HepG2 (cell line): ENCODE data around the gene MTCH2. TPM values are rescaled to one million over a fixed set of nuclear protein-coding genes. Genes with fewer than 3 reads are reported as not detected.

Experiments used
- ATAC-seq: fragments of 200-7000 bp; cut with Tn5 transposase; 3 replicates; pipeline ENCODE4 v1.9.1; 2020; ENCODE audit warnings: mild to moderate bottlenecking, moderate library complexity
- BruUV-seq: library from RNA; stranded (reverse); fragments of 400-500 nt; replicated peaks from 2 replicates; lab custom pipeline; 2021; lab: Mats Ljungman, UMichigan
- CTCF ChIA-PET: fragments of 300-600 bp; formaldehyde crosslinking; extraction: SDS; loops from one replicate; lab custom pipeline; 2021; ENCODE audit warnings: low total read pairs, inconsistent platforms, low intra/inter-chr PET ratio; lab: Yijun Ruan, JAX
- POLR2A ChIA-PET: fragments of 350-600 bp; sonication (Branson Sonifier 250); formaldehyde crosslinking; loops from one replicate; lab custom pipeline; 2020; ENCODE audit warnings: antibody characterized with exemption, inconsistent platforms; lab: Yijun Ruan, JAX
- DNase-seq: peaks from one replicate; pipeline ENCODE4 v3.0.0-alpha.2; 2015; ENCODE audit warnings: low spot score
- FAIRE-seq: peaks from 3 replicates; lab custom pipeline; 2011; peaks lifted over from hg19 to GRCh38; lab: Jason Lieb, UNC
- H2AFZ ChIP-seq: one replicate; pipeline ENCODE4 v1.6.1; 2011; ENCODE audit warnings: low read length, inconsistent platforms
- H3K27ac ChIP-seq: fragments of 300-600 bp; 3 replicates; pipeline ENCODE4 v1.8.0; 2011; ENCODE audit warnings: mixed run types, mild to moderate bottlenecking, mixed read lengths, low read length, inconsistent platforms; ENCODE audit not compliant: insufficient read depth; ENCODE audit errors: extremely low read length
- H3K27me3 ChIP-seq, 2 experiments: fragments of 200-600 bp in 1 of 2; 2 replicates in 1 of 2; 3 replicates in 1 of 2; pipeline versions ENCODE4 v1.6.0 to v1.8.0; 2011; ENCODE audit warnings: low read length in 2 of 2, mild to moderate bottlenecking in 2 of 2, moderate library complexity in 2 of 2, inconsistent platforms in 1 of 2; ENCODE audit not compliant: insufficient read depth in 2 of 2, control insufficient read depth in 1 of 2
- H3K36me3 ChIP-seq, 2 experiments: fragments of 200-600 bp in 1 of 2; replicated peaks in 1 of 2; 2 replicates in 1 of 2; 3 replicates in 1 of 2; pipeline versions ENCODE4 v1.5.1 to v1.8.0; 2011; ENCODE audit warnings: low read length in 2 of 2, inconsistent platforms in 1 of 2; ENCODE audit not compliant: insufficient read depth in 2 of 2, control insufficient read depth in 1 of 2
- H3K4me1 ChIP-seq: 2 replicates; pipeline ENCODE4 v1.5.1; 2012; ENCODE audit warnings: low read length, inconsistent platforms; ENCODE audit not compliant: insufficient read depth
- H3K4me2 ChIP-seq: 2 replicates; pipeline ENCODE4 v1.6.0; 2011; ENCODE audit warnings: low read depth, low read length, inconsistent platforms
- H3K4me3 ChIP-seq, 3 experiments: fragments of 200-600 bp in 1 of 3; sonication (generic), shearing (Covaris generic) in 1 of 3; replicated peaks in 1 of 3; 2 replicates each; pipeline ENCODE4 v1.5.1; 2011 to 2016; ENCODE audit warnings: low read length in 3 of 3, inconsistent platforms in 2 of 3, low read depth in 2 of 3, mild to moderate bottlenecking in 2 of 3, control low read depth in 1 of 3, mixed read lengths in 1 of 3; ENCODE audit not compliant: insufficient read depth in 1 of 3
- H3K79me2 ChIP-seq: one replicate; pipeline ENCODE4 v1.6.1; 2011; ENCODE audit warnings: low read length, inconsistent platforms; ENCODE audit not compliant: insufficient read depth
- H3K9ac ChIP-seq: 2 replicates; pipeline ENCODE4 v1.6.0; 2011; ENCODE audit warnings: mild to moderate bottlenecking, low read depth, low read length, inconsistent platforms; ENCODE audit not compliant: insufficient read depth
- H3K9me3 ChIP-seq: 2 replicates; pipeline ENCODE4 v1.5.1; 2012; ENCODE audit warnings: mild to moderate bottlenecking, low read length
- H4K20me1 ChIP-seq: 2 replicates; pipeline ENCODE4 v1.6.0; 2011; ENCODE audit warnings: inconsistent platforms, mild to moderate bottlenecking, low read length, moderate library complexity; ENCODE audit not compliant: insufficient read depth
- CTCF ChIP-seq: sonication (generic); formaldehyde crosslinking; IDR thresholded peaks from 2 replicates; pipeline ENCODE4 v1.5.0; 2020; ENCODE audit warnings: mild to moderate bottlenecking, missing genetic modification reagents, moderate library complexity
- GATAD1 ChIP-seq: IDR thresholded peaks from 2 replicates; pipeline ENCODE4 v1.6.1; 2016; ENCODE audit warnings: missing genetic modification reagents, missing compliant biosample characterization
- HOMEZ ChIP-seq: IDR thresholded peaks from 2 replicates; pipeline ENCODE4 v1.6.1; 2016; ENCODE audit warnings: low read depth
- MIXL1 ChIP-seq: IDR thresholded peaks from 2 replicates; pipeline ENCODE4 v1.6.1; 2016
- NFATC3 ChIP-seq: sonication (generic); formaldehyde crosslinking; IDR thresholded peaks from 2 replicates; pipeline ENCODE4 v1.5.1; 2020; ENCODE audit warnings: mild to moderate bottlenecking, missing genetic modification reagents
- PBX3 ChIP-seq: sonication (generic); formaldehyde crosslinking; IDR thresholded peaks from 2 replicates; pipeline ENCODE4 v1.8.1; 2023; ENCODE audit warnings: missing genetic modification reagents, inconsistent platforms, borderline replicate concordance
- RFXANK ChIP-seq: IDR thresholded peaks from 2 replicates; pipeline ENCODE4 v1.6.1; 2016
- ZNF574 ChIP-seq: sonication (generic); formaldehyde crosslinking; IDR thresholded peaks from 2 replicates; pipeline ENCODE4 v1.4.0; 2020; ENCODE audit warnings: missing genetic modification reagents
- WGBS: methylation state at CpG from one replicate; pipeline ENCODE4 v1.1.6; 2017; ENCODE audit warnings: low lambda C conversion rate; 5-methylcytosine and 5-hydroxymethylcytosine counted together
- in situ Hi-C: cut with HindIII; loops from 2 replicates; pipeline ENCODE4 v1.10.0; 2017; ENCODE audit warnings: low pct_unique_long_range_greater_than_20kb; ENCODE audit not compliant: extremely low pct_ligation_motif_present
- intact Hi-C: fragments of 100-400 bp; cut with micrococcal nuclease; formaldehyde crosslinking; loops from one replicate; pipeline ENCODE4 v1.10.0; 2022; ENCODE audit not compliant: unreplicated experiment
- polyA plus RNA-seq, 8 experiments: library from polyadenylated mRNA; depleted of rRNA in 3 of 8; stranded (reverse) in 7 of 8; unstranded in 1 of 8; fragments of >200 nt; fragmentation: Illumina TruSeq in 4 of 8; extraction: Trizol in 4 of 8; gene quantifications; 2 replicates each; pipeline versions ENCODE4 v1.2.1 to v1.2.3, GENCODE V29; 2011 to 2016; ENCODE audit warnings: low read depth in 4 of 8, missing spikeins in 1 of 8, mixed read lengths in 1 of 8; ENCODE audit not compliant: insufficient read depth in 1 of 8
- total RNA-seq, 5 experiments: library from RNA; depleted of rRNA; stranded (reverse); fragments of >200 nt; fragmentation: Illumina TruSeq; extraction: Trizol; gene quantifications; 2 replicates each; pipeline ENCODE4 v1.2.3, GENCODE V29; 2016; ENCODE audit warnings: low read depth in 1 of 5
- TF ChIP-seq, protein P1 (sequence below): IDR thresholded peaks from 2 replicates; pipeline ENCODE4 v1.6.1; 2012; ENCODE audit warnings: low read length, improper control_type of control experiment
- TF ChIP-seq, protein P2 (sequence below), 2 experiments: IDR thresholded peaks; 2 replicates each; pipeline ENCODE4 v1.6.1; 2011 to 2012; ENCODE audit warnings: low read length in 2 of 2, borderline replicate concordance in 1 of 2, low read depth in 1 of 2, mild to moderate bottlenecking in 1 of 2, moderate library complexity in 1 of 2

MTCH2 gene
- total and polyA plus RNA-seq, 2 of the 13 experiments (the other 11 are each of a cell fraction or from before 2014, with no cell fraction given), result 112 to 272 TPM

DNA sequence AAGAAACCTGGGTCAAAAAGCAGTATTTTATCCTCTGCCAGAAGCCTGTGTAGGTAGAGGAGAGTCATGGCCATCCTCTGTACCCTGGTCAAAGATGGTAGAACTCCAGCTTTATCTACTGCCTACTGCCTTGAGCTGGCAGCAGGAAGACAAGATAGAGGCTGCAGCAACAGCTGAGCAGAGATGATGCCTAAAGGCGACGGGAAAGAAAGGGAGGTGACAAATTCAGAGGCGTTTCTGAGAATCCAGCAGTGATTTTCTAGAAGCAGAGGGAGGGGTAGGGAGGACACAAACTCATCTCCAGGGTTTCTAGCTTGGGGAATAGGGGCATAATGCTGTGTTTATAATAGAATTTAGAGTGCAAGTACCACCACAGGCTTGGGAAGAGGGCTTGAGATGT is 32.7 kb downstream of the MTCH2 start:
- no peaks in the 10 kb centered on the region for H3K36me3 ChIP-seq
- ChIA-PET CTCF (no interaction called here), POLR2A (no interaction called here)
- no peak for FAIRE-seq
- no peak for DNase-seq
- H3K9me3 ChIP-seq, result no peaks in the 10 kb centered on the region
- H2AFZ ChIP-seq, result no peak overlapping the region
- H4K20me1 ChIP-seq, result no peaks in the 10 kb centered on the region
- in situ Hi-C loops, result no loop called here
- no peak overlapping the region for H3K4me3 ChIP-seq
- H3K4me2 ChIP-seq, result no peak overlapping the region
- no peaks in the 10 kb centered on the region for H3K4me1 ChIP-seq
- BruUV-seq, result no TSS peak
- intact Hi-C loops, result loop anchor here (5.0 kb wide), 1 partner anchor 252 kb away; no protein-coding TSS in a partner anchor
- ATAC-seq, result no peak
- 95% methylated on average over 3 of the region's 3 CpGs for WGBS
- H3K9ac ChIP-seq, result no peak overlapping the region
- no peak overlapping the region for H3K27ac ChIP-seq
- no peaks in the 10 kb centered on the region for H3K27me3 ChIP-seq
- no peaks in the 10 kb centered on the region for H3K79me2 ChIP-seq
- TF ChIP-seq, protein P1, sequence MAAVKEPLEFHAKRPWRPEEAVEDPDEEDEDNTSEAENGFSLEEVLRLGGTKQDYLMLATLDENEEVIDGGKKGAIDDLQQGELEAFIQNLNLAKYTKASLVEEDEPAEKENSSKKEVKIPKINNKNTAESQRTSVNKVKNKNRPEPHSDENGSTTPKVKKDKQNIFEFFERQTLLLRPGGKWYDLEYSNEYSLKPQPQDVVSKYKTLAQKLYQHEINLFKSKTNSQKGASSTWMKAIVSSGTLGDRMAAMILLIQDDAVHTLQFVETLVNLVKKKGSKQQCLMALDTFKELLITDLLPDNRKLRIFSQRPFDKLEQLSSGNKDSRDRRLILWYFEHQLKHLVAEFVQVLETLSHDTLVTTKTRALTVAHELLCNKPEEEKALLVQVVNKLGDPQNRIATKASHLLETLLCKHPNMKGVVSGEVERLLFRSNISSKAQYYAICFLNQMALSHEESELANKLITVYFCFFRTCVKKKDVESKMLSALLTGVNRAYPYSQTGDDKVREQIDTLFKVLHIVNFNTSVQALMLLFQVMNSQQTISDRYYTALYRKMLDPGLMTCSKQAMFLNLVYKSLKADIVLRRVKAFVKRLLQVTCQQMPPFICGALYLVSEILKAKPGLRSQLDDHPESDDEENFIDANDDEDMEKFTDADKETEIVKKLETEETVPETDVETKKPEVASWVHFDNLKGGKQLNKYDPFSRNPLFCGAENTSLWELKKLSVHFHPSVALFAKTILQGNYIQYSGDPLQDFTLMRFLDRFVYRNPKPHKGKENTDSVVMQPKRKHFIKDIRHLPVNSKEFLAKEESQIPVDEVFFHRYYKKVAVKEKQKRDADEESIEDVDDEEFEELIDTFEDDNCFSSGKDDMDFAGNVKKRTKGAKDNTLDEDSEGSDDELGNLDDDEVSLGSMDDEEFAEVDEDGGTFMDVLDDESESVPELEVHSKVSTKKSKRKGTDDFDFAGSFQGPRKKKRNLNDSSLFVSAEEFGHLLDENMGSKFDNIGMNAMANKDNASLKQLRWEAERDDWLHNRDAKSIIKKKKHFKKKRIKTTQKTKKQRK, result no peak
- no peak for TF ChIP-seq NFATC3
- no peak for TF ChIP-seq CTCF (CRISPR knock-in tag)
- TF ChIP-seq RFXANK, result no peak
- TF ChIP-seq HOMEZ, result no peak
- no peak for TF ChIP-seq MIXL1
- TF ChIP-seq ZNF574 (CRISPR knock-in tag), result no peak
- TF ChIP-seq, protein P2, sequence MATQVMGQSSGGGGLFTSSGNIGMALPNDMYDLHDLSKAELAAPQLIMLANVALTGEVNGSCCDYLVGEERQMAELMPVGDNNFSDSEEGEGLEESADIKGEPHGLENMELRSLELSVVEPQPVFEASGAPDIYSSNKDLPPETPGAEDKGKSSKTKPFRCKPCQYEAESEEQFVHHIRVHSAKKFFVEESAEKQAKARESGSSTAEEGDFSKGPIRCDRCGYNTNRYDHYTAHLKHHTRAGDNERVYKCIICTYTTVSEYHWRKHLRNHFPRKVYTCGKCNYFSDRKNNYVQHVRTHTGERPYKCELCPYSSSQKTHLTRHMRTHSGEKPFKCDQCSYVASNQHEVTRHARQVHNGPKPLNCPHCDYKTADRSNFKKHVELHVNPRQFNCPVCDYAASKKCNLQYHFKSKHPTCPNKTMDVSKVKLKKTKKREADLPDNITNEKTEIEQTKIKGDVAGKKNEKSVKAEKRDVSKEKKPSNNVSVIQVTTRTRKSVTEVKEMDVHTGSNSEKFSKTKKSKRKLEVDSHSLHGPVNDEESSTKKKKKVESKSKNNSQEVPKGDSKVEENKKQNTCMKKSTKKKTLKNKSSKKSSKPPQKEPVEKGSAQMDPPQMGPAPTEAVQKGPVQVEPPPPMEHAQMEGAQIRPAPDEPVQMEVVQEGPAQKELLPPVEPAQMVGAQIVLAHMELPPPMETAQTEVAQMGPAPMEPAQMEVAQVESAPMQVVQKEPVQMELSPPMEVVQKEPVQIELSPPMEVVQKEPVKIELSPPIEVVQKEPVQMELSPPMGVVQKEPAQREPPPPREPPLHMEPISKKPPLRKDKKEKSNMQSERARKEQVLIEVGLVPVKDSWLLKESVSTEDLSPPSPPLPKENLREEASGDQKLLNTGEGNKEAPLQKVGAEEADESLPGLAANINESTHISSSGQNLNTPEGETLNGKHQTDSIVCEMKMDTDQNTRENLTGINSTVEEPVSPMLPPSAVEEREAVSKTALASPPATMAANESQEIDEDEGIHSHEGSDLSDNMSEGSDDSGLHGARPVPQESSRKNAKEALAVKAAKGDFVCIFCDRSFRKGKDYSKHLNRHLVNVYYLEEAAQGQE (IDR thresholded peaks at IDR 0.05; ENCODE audit: borderline replicate concordance in 1 of 2, low read depth in 1 of 2, low read length in 2 of 2), result no peak
- TF ChIP-seq PBX3 (CRISPR knock-in tag), result no peak
- no peak for TF ChIP-seq GATAD1 (CRISPR knock-in tag)
